ENCODE results near the gene H19.
A peak's percentile ranks its signal among the peaks of the same experiment; 100 is the strongest.

H19 gene

GRCh38 chr11:1992111-1992510 lies 5.5 kb downstream of the H19 start:
- H4K8ac ChIP-seq (ENCODE audit: low read length) = no peak overlapping the region
- H2BK120ac ChIP-seq (ENCODE audit: low read depth, low read length) = no peak overlapping the region
- H3K9me3 ChIP-seq (ENCODE audit: control insufficient read depth, low read length) = no peaks in the 10 kb centered on the region
- peak overlapping the region in 1 of 2 experiments; percentile 25 for H3K18ac ChIP-seq (ENCODE audit: low read depth in 1 of 2, low read length in 2 of 2)
- H3K27ac ChIP-seq (ENCODE audit: low read length, poor library complexity, severe bottlenecking) = no peak overlapping the region
- peak overlapping the region; percentile 83 for H4K91ac ChIP-seq (ENCODE audit: low read length)
- H3K36me3 ChIP-seq (ENCODE audit: control insufficient read depth in 1 of 2, insufficient read depth in 2 of 2, low read depth in 1 of 2, low read length in 2 of 2) = no peaks in the 10 kb centered on the region
- no peak overlapping the region for H2BK5ac ChIP-seq (ENCODE audit: low read depth, low read length, poor library complexity, severe bottlenecking)
- H3K23ac ChIP-seq (ENCODE audit: low read length in 2 of 2) = no peak overlapping the region
- H3K79me1 ChIP-seq (replicated peaks; ENCODE audit: low read length, poor library complexity, severe bottlenecking) = no peaks in the 10 kb centered on the region
- no peak overlapping the region for H3K4me3 ChIP-seq (ENCODE audit: insufficient read depth in 1 of 2, low read depth in 1 of 2, low read length in 2 of 2)
- no peak overlapping the region for H3K4me2 ChIP-seq (ENCODE audit: low read length, poor library complexity, severe bottlenecking)
- peak overlapping the region; percentile 75 to 93 for H2BK12ac ChIP-seq (ENCODE audit: low read length in 2 of 2)
- no peak overlapping the region for H2BK15ac ChIP-seq (ENCODE audit: low read depth, poor library complexity, severe bottlenecking)
- H2AFZ ChIP-seq (ENCODE audit: low read depth, low read length) = no peak overlapping the region
- no peak for DNase-seq
- H3K14ac ChIP-seq (ENCODE audit: low read length in 2 of 2) = no peak overlapping the region
- WGBS = no CpG with 5 or more reads among the region's 26 CpGs
- H3K9ac ChIP-seq (ENCODE audit: low read length) = no peak overlapping the region
- H3K27me3 ChIP-seq (ENCODE audit: control insufficient read depth in 1 of 2, insufficient read depth in 1 of 2, low read length in 2 of 2) = no peaks in the 10 kb centered on the region
- no peak overlapping the region for H3K4ac ChIP-seq (ENCODE audit: low read depth in 1 of 2, low read length in 2 of 2)
- peaks cover 3% of the 10 kb centered on the region for H3K4me1 ChIP-seq (ENCODE audit: control insufficient read depth, insufficient read depth, low read depth, low read length)
- no peak overlapping the region for H2AK5ac ChIP-seq (ENCODE audit: low read length, severe bottlenecking)

- Histone ChIP-seq H3K9me3 (ENCODE audit: control insufficient read depth, low read length) (no peaks in the 10 kb centered on the region), H3K4ac (ENCODE audit: low read depth in 1 of 2, low read length in 2 of 2) (no peak overlapping the region), H3K4me2 (ENCODE audit: low read length, poor library complexity, severe bottlenecking) (no peak overlapping the region), H3K9ac (ENCODE audit: low read length) (no peak overlapping the region), H3K4me1 (ENCODE audit: control insufficient read depth, insufficient read depth, low read depth, low read length) (peaks cover 3% of the 10 kb centered on the region), H3K4me3 (ENCODE audit: insufficient read depth in 1 of 2, low read depth in 1 of 2, low read length in 2 of 2) (no peak overlapping the region), H2BK12ac (ENCODE audit: low read length in 2 of 2) (no peak overlapping the region), H3K79me1 (replicated peaks; ENCODE audit: low read length, poor library complexity, severe bottlenecking) (no peaks in the 10 kb centered on the region), H3K27ac (ENCODE audit: low read length, poor library complexity, severe bottlenecking) (no peak overlapping the region), H2BK15ac (ENCODE audit: low read depth, poor library complexity, severe bottlenecking) (no peak overlapping the region), H3K18ac (ENCODE audit: low read depth in 1 of 2, low read length in 2 of 2) (no peak overlapping the region), H3K27me3 (ENCODE audit: control insufficient read depth in 1 of 2, insufficient read depth in 1 of 2, low read length in 2 of 2) (no peaks in the 10 kb centered on the region), H2BK120ac (ENCODE audit: low read depth, low read length) (no peak overlapping the region), H3K23ac (ENCODE audit: low read length in 2 of 2) (no peak overlapping the region), H3K14ac (ENCODE audit: low read length in 2 of 2) (no peak overlapping the region), H2AFZ (ENCODE audit: low read depth, low read length) (no peak overlapping the region), H4K91ac (ENCODE audit: low read length) (no peak overlapping the region), H2BK5ac (ENCODE audit: low read depth, low read length, poor library complexity, severe bottlenecking) (no peak overlapping the region), H2AK5ac (ENCODE audit: low read length, severe bottlenecking) (no peak overlapping the region), H3K36me3 (ENCODE audit: control insufficient read depth in 1 of 2, insufficient read depth in 2 of 2, low read depth in 1 of 2, low read length in 2 of 2) (no peaks in the 10 kb centered on the region), H4K8ac (ENCODE audit: low read length) (no peak overlapping the region)
- no CpG with 5 or more reads among the region's 29 CpGs for WGBS
- DNase-seq = no peak
These were observed 6.6 kb downstream of the H19 start for GRCh38 chr11:1990872-1991578.

GRCh38 chr11:1989953-1990352 lies 7.7 kb downstream of the H19 start:
- no CpG with 5 or more reads among the region's 15 CpGs for WGBS
- no peak overlapping the region for H3K9ac ChIP-seq (ENCODE audit: low read length)

GRCh38 chr11:1988667-1989317 lies 8.8 kb downstream of the H19 start:
- Histone ChIP-seq H2BK120ac (ENCODE audit: low read depth, low read length) (no peak overlapping the region), H3K4me3 (ENCODE audit: insufficient read depth in 1 of 2, low read depth in 1 of 2, low read length in 2 of 2) (no peak overlapping the region), H3K27ac (ENCODE audit: low read length, poor library complexity, severe bottlenecking) (no peak overlapping the region), H4K8ac (ENCODE audit: low read length) (peak overlapping the region; percentile 60), H3K27me3 (ENCODE audit: control insufficient read depth in 1 of 2, insufficient read depth in 1 of 2, low read length in 2 of 2) (no peaks in the 10 kb centered on the region), H3K18ac (ENCODE audit: low read depth in 1 of 2, low read length in 2 of 2) (peak overlapping the region in 1 of 2 experiments; percentile 21), H3K23ac (ENCODE audit: low read length in 2 of 2) (no peak overlapping the region), H2BK12ac (ENCODE audit: low read length in 2 of 2) (no peak overlapping the region), H3K79me1 (replicated peaks; ENCODE audit: low read length, poor library complexity, severe bottlenecking) (no peaks in the 10 kb centered on the region), H3K4me2 (ENCODE audit: low read length, poor library complexity, severe bottlenecking) (no peak overlapping the region), H2AK5ac (ENCODE audit: low read length, severe bottlenecking) (no peak overlapping the region), H2BK15ac (ENCODE audit: low read depth, poor library complexity, severe bottlenecking) (no peak overlapping the region), H3K4me1 (ENCODE audit: control insufficient read depth, insufficient read depth, low read depth, low read length) (peaks cover 2% of the 10 kb centered on the region), H4K91ac (ENCODE audit: low read length) (no peak overlapping the region), H3K4ac (ENCODE audit: low read depth in 1 of 2, low read length in 2 of 2) (no peak overlapping the region), H3K9me3 (ENCODE audit: control insufficient read depth, low read length) (no peaks in the 10 kb centered on the region), H3K36me3 (ENCODE audit: control insufficient read depth in 1 of 2, insufficient read depth in 2 of 2, low read depth in 1 of 2, low read length in 2 of 2) (no peaks in the 10 kb centered on the region), H3K14ac (ENCODE audit: low read length in 2 of 2) (no peak overlapping the region), H2BK5ac (ENCODE audit: low read depth, low read length, poor library complexity, severe bottlenecking) (no peak overlapping the region), H2AFZ (ENCODE audit: low read depth, low read length) (no peak overlapping the region), H3K9ac (ENCODE audit: low read length) (no peak overlapping the region)
- WGBS = 0% methylated on average over 1 of the region's 24 CpGs
- peak; percentile 14 for DNase-seq

More at GRCh38 chr11:1989953-1990352, 7.7 kb downstream of the H19 start:
- Histone ChIP-seq H3K23ac (ENCODE audit: low read length in 2 of 2) (no peak overlapping the region), H3K27ac (ENCODE audit: low read length, poor library complexity, severe bottlenecking) (no peak overlapping the region), H2AK5ac (ENCODE audit: low read length, severe bottlenecking) (no peak overlapping the region), H3K9me3 (ENCODE audit: control insufficient read depth, low read length) (no peaks in the 10 kb centered on the region), H3K4me2 (ENCODE audit: low read length, poor library complexity, severe bottlenecking) (no peak overlapping the region), H4K8ac (ENCODE audit: low read length) (no peak overlapping the region), H3K79me1 (replicated peaks; ENCODE audit: low read length, poor library complexity, severe bottlenecking) (no peaks in the 10 kb centered on the region), H3K4me3 (ENCODE audit: insufficient read depth in 1 of 2, low read depth in 1 of 2, low read length in 2 of 2) (no peak overlapping the region), H3K18ac (ENCODE audit: low read depth in 1 of 2, low read length in 2 of 2) (no peak overlapping the region), H2BK5ac (ENCODE audit: low read depth, low read length, poor library complexity, severe bottlenecking) (no peak overlapping the region), H2AFZ (ENCODE audit: low read depth, low read length) (no peak overlapping the region), H3K4ac (ENCODE audit: low read depth in 1 of 2, low read length in 2 of 2) (no peak overlapping the region), H3K4me1 (ENCODE audit: control insufficient read depth, insufficient read depth, low read depth, low read length) (peaks cover 3% of the 10 kb centered on the region), H2BK15ac (ENCODE audit: low read depth, poor library complexity, severe bottlenecking) (no peak overlapping the region), H4K91ac (ENCODE audit: low read length) (no peak overlapping the region), H3K14ac (ENCODE audit: low read length in 2 of 2) (no peak overlapping the region), H2BK120ac (ENCODE audit: low read depth, low read length) (no peak overlapping the region), H2BK12ac (ENCODE audit: low read length in 2 of 2) (no peak overlapping the region), H3K36me3 (ENCODE audit: control insufficient read depth in 1 of 2, insufficient read depth in 2 of 2, low read depth in 1 of 2, low read length in 2 of 2) (no peaks in the 10 kb centered on the region), H3K27me3 (ENCODE audit: control insufficient read depth in 1 of 2, insufficient read depth in 1 of 2, low read length in 2 of 2) (no peaks in the 10 kb centered on the region)
- DNase-seq = no peak

All from mesenchymal stem cell (in vitro differentiated cells and primary cell).